Measurements from ENCODE around the gene FADS2.

- TF ChIP-seq POLR2A (IDR thresholded peaks at IDR 0.05; ENCODE audit: low read depth, low read length), result no peak
- TF ChIP-seq POLR2AphosphoS5 (IDR thresholded peaks at IDR 0.05; ENCODE audit: low read depth, low read length), result no peak
- TF ChIP-seq TAF1 (IDR thresholded peaks at IDR 0.05; ENCODE audit: borderline replicate concordance, low read depth, low read length), result no peak
Measured at GRCh38 chr11:61810671-61811175, 17.4 kb upstream of the FADS2 start.

Measured in GM12892 (cell line).